GM18951 (cell line): ENCODE data around the gene GAP43.

Experiments
- POLR2A ChIP-seq: IDR thresholded peaks from 4 replicates; pipeline ENCODE4 v1.6.1; 2011; ENCODE audit warnings: mild to moderate bottlenecking; ENCODE audit not compliant: insufficient read length, insufficient read depth; ENCODE audit errors: extremely low read depth
- in situ Hi-C: fragments of 300-500 bp; cut with MboI; formaldehyde crosslinking; loops from one replicate; pipeline ENCODE4 v1.12.0; 2022; ENCODE audit warnings: low sequenced_read_pairs, mixed read lengths, inconsistent platforms; ENCODE audit not compliant: unreplicated experiment

GAP43 gene

GRCh38 chr3:115615001-115615814 lies 8.1 kb upstream of the GAP43 start:
- TF ChIP-seq POLR2A = no peak

GRCh38 chr3:115616461-115616860 lies 6.8 kb upstream of the GAP43 start:
- no peak for TF ChIP-seq POLR2A

More at GRCh38 chr3:115615001-115615814, 8.1 kb upstream of the GAP43 start:
- in situ Hi-C loops = no loop called here

GRCh38 chr3:115617591-115617990 lies 5.7 kb upstream of the GAP43 start:
- TF ChIP-seq POLR2A = no peak
- in situ Hi-C loops = no loop called here

More at GRCh38 chr3:115616461-115616860, 6.8 kb upstream of the GAP43 start:
- in situ Hi-C loops = no loop called here

- in situ Hi-C loops = no loop called here
- TF ChIP-seq POLR2A = no peak
Measured at GRCh38 chr3:115624029-115624741, 875 bp downstream of the GAP43 start.

DNA sequence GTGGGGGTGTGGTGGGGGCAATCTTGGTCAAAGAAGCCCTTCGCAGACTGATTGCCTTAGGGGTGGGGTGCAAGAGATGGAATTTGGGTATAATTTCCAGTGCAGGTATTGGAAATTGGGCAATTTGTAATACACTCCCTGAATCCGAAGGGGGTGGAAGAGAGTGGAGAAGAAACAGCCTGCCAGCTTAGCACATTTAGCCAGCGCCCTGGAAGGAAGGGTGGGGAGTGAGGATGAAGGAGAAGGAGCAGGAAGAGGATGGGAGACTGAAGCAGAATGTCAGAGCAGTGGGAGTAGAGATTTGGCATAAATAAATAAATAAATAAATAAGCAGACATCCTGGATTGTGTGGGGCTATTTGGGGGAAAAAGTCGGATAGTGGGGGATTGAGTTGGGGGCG lies 1.6 kb downstream of the GAP43 start:
- in situ Hi-C loops = no loop called here
- no peak for TF ChIP-seq POLR2A

DNA sequence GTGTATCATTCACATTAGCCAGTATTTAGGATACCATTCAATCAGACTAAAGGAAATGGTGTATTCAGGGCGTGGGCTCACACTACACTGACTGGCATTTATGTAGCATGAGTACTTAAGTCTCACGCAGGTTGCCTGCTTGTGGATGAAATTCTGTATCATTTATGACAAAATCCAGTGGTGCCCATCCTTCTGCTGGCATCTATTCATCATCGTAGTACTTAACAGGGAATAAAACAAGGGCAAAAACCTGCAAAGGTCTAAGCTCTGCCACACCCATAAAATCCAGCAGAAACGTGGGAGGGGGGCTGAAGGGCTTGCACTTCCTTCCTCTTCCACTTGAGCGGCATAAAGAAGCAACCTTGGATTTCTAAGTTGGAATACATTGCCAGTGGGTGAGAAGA lies 2.7 kb downstream of the GAP43 start:
- no peak for TF ChIP-seq POLR2A
- in situ Hi-C loops = no loop called here

GRCh38 chr3:115626721-115627120 lies 3.4 kb downstream of the GAP43 start:
- in situ Hi-C loops = no loop called here
- no peak for TF ChIP-seq POLR2A

- no peak for TF ChIP-seq POLR2A
- in situ Hi-C loops = no loop called here
Measured at GRCh38 chr3:115627180-115628074, 4.1 kb downstream of the GAP43 start.

DNA sequence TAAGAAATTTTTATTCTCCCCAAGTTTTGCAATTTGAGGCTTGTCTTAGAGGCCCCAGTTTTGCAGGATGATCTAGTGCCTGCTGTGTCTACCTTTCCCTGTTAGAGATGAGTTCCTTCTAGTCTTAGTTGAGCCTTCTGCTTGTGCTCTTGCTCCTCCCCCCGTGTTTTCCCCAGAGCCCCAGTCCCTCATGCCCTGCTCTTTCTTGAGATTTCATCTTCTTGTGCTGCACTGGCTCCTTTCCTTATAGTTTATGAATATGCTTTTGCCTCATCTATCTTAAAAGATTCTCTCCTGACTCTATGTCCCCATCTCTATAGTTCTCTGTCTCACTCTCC lies 4.7 kb downstream of the GAP43 start:
- in situ Hi-C loops = no loop called here
- TF ChIP-seq POLR2A = no peak

GRCh38 chr3:115630850-115631249 lies 7.5 kb downstream of the GAP43 start:
- in situ Hi-C loops = no loop called here
- TF ChIP-seq POLR2A = no peak

DNA sequence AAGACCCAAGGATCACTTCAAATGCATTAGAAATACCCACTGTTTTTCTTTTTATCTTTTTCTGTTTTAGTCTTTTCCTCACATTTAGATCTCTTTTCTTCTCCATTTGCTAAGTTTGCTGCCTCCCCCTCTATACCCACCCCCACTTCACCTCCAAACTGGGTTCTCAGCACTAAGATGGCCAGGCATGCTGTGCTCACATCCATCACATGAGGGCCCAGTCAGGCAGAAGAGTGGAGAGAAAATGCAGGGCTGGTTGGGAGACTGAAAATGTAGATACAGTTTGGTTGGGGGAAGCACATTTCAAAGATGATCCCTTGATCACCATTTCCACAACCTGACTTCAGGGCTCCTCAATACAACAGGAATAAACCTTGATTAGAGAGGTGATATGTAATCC lies 8.7 kb downstream of the GAP43 start:
- in situ Hi-C loops = no loop called here
- no peak for TF ChIP-seq POLR2A

DNA sequence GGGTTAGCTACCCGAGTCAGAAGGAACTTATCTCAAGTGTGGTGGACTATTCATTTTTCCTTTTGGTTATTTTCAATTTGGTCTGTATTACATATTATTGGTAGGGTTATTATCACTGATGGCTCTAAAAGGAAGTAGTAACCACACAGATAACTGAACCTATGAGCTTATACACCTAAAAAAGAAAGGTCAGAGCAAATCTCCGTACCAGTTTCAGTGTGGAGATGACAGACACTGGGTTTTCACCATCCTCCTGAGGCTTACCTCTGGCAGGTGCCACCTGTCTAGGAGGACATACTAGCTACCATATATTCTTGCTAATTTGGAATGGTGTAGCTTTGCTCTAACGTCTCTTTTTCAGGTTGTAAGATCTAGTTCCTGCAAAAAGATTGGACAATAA lies 10.2 kb downstream of the GAP43 start:
- in situ Hi-C loops = no loop called here
- no peak for TF ChIP-seq POLR2A

DNA sequence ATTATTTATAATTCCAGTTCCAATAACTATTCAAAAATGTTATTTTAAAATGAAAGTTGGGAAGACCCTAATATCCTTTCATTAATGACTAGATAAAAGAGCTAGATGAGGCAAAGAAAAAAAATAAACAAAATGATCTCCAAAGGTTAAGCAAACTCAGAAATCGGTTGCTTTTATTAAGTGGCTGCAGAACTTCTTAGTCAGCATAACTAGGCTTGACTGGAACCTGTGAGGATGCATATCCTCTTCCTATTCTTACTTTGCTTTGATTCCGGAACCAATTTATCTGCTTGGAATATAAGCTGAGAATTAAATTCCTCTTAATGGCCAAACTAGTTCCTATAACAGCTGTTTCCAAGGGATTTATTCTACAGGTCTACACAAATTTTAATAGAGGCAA lies 10.7 kb downstream of the GAP43 start:
- TF ChIP-seq POLR2A = no peak
- in situ Hi-C loops = no loop called here

- in situ Hi-C loops = no loop called here
- no peak for TF ChIP-seq POLR2A
Measured at GRCh38 chr3:115635406-115635805, 12.1 kb downstream of the GAP43 start.

DNA sequence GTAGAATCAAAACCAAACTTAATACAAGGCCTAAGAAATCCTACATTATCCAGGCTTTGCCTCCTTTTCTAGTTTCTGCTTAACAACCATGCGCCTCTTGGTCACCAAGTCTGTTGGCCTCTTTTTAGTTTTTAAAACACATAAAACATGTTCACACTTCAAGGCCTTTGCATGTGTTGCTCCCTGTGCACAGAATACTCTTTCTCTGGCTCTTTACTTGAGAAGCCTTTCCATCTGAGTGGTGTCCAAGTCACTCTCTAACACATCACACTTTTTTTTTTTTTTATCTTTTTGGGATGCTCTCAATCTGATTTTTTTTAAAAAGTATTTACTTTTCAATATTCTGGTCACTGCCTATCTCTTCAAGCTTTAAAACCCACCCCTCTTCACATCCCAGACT lies 14.9 kb downstream of the GAP43 start:
- in situ Hi-C loops = no loop called here
- TF ChIP-seq POLR2A = no peak
